NCI-H187 treated with DMSO at 0.1 percent for 48 hours (cell line): ENCODE results near the gene DAB2IP.

Experiments
- DNase-seq: peaks from one replicate; lab custom pipeline; 2025; lab: John Stamatoyannopoulos, UW

The DAB2IP gene

DNA sequence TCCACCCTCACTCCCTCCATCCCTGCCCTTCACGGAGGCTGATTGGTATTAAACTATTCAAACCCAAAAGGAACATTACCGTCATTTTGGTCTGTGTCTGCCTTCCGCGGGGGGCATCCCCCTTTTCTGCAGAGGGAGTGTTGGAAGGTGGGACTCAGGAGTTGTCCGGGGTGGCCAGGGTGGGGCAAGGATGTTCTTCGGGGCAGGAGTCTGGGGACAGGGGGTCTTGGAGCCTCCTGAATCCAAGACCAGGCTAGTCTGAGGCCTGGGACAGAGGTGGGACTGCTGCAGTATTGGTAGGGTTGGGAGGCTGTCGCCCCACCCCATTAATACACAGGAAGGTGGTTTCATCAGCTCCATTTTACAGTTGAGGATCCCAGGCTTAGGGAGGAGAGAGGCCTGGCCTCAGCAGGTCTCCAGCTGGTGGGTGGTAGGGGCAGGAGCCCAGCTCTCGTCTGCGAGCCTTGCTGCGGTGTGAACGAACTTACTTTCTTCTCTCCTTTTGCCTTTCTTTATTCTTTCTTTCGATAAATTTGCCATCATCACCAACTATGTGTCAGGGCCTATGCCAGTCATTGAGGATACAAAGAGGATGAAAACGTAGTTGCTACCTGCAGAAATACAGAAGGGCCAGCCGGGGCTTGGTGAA lies 33.8 kb downstream of the DAB2IP start:
- no peak for DNase-seq

DNA sequence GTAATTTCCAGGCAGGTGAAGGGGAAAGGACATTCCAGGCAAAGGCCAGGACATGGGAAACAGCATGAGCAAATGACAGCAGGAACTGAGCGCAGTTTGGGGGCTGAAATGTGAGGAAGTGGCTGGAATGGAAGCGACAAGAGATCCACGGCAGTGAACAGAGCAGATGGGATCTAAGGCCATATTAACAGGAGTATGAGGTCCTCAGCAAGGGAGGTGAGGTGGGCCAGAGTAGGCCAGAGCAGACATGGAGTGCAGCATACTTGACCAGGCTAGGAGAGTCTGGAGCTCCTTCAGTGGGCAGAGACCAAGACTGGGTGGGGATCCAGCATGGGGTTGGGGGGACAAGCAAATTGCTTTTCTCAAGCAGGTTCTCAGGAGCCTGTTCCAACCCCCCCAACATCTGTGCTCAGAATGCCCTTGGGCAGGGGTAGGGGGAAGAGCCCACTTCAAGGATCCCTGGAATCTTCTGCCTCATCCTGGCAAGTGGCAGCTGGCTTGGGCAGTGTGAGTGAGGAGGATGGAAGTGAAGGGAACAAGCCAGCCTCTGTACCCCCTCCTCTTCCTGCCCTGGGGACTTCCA lies 34.5 kb downstream of the DAB2IP start:
- no peak for DNase-seq

DNA sequence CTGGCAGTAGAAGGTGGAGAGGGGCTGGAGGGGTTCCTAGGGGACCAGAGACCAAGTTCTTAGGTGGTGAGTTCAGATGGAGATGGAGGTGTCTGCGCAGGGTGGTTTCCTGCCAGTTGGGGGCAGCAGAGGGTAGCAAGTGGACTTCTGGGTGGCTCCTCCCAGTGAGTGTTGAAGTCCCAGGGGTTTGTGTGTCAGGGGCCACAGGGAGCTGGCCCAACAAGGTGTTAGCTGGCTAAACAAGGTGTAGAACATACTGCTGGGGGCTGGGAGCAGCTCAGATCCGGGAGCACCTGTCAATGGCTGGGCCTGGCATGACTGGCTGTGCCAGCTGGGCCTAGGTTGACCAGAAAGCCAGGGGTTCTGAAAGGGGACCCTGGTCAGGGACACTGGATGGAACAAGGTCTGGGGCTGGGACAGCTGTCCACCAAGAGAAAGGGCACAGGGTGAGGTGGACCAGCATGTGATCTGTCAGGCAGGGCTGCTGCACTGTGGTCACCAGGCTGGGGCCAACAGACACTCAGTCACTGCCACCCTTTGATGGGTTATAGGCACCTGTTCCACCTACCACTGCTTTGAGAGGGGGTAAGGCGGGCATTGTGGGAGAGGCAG lies 35.6 kb downstream of the DAB2IP start:
- DNase-seq: no peak

DNA sequence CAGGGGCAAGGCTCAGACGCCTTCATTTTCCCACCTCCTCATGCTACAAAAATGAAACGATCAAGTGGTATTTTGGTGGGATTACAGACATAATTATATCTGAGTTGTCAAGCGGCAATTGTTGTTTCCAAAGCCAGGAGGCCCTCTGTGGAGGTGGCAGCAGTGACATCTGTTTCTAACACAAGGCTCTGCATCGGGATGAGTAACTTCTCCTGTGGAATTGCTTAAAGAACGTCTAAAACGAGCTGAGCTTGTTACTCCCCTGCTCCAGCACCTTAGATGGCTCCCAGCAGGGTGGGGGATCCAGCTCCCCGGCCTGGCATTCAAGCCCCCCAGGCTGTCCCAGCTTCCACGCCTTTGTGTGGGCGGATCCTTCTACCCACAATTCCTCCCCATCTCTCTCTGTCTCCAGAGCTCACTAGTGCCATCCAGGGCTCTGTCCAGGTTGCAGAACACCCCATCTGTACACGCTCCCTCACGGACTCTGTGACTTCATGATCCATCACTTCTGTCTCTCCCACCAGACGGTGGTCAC lies 36.8 kb downstream of the DAB2IP start:
- no peak for DNase-seq

DNA sequence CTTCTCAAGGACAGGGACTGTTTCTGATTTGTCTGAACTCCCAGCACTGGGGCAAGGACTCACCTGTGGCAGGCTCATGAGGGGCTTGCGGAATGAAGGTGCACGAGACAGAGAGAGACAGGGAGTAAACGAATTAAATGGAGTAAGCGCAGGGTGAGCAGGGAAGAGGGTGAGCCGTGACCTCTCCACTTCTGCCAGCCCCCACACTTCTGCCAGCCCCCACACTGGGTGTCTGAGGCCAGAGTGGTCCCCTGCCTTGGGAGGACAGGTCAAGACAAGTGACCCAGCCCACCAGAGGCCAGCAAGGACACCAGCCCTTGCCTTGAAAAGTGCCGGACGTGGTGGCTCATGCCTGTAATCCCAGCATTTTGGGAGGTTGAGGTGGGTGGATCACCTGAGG lies 37.2 kb downstream of the DAB2IP start:
- DNase-seq: no peak

DNA sequence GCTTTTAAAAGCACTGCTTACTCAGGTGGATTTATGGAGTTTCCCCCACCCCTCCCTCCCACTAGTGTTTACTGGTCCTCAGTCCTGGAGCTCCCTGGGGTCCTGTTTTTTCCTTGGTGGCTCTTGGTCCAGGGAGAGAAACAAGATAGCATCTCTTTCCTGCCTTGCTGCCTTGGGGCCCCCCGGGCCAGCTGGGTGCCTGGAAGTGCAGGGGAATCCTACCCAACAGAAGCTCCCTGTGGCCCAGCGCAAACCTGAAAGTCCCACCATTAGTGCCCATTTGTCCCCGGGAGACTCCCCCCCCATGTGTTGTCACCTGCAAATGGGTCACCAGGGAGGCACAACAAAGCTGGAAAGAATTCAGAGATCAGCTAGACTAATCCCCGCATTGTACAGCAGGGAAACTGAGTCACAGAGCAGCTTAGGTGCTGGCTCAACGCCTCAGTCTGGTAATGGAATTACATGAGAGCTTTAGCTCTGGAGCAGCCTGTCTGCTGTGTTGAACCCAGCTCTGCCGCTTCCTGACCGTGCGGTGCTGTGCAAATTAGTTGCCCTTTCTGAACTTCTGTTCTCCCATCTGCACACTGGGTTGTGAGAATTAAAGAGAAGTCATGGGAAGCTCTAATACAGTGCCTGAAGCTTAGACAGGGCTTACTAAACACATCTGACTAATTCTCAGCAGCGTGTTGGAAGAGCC lies 38.2 kb downstream of the DAB2IP start:
- no peak for DNase-seq

DNA sequence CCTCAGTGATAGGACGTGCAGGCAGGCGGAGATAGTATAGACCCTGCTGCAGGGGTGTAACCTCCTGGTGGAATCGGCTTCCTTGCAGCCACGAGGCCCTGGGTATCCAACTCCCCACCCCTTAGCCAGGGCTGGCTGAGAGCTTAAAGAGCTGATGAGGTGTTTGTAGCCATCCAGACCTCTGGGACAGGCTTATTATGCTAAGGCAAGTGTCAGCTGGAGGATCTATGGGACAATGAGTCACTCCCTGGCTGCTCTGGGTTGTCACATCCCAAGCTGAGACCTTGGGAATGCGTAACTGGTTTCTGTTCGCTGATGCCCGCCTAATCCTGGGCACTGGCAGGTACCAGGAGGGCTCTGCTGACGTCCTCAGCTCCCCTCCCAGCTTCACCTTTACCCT lies 38.9 kb downstream of the DAB2IP start:
- no peak for DNase-seq

DNA sequence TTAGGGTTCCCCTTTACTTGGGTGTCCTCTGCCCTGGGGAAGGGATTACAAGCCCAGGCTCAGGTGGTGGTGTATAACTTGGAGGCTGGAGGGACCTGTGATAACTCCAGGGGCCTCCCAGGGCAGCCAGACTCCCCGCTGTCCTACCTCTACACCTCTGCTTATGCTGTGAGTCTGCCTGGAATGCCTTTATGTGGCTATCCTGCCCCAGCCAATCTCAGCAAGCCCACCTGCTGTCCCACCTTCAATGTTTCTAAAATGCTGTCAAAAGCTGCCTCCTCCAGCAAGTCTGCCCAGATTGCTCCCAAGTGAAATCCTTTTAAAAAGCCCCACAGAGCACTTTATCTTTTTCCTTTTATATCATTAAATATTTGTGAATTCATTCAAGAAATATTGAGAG lies 39.3 kb downstream of the DAB2IP start:
- DNase-seq: no peak

DNA sequence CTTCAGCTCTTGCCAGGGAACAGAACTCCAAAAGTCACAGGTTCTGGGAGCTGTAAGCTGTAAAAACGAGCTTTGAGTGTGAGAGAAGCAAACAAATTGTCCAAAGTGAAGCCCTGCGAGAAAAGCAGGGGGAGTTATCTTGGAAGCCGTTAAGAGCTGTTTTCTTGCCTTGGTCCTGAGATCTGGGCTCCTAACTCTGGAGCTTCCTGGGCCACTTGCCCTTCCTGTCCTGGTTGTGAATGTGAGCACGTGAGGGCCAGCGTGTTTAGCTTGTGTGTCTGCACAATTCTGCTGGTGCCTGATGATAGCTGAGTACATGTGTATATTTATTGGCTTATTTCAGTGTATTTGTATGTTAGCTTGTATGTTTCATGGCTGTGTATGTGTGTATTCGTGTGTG lies 40.5 kb downstream of the DAB2IP start:
- DNase-seq: no peak

DNA sequence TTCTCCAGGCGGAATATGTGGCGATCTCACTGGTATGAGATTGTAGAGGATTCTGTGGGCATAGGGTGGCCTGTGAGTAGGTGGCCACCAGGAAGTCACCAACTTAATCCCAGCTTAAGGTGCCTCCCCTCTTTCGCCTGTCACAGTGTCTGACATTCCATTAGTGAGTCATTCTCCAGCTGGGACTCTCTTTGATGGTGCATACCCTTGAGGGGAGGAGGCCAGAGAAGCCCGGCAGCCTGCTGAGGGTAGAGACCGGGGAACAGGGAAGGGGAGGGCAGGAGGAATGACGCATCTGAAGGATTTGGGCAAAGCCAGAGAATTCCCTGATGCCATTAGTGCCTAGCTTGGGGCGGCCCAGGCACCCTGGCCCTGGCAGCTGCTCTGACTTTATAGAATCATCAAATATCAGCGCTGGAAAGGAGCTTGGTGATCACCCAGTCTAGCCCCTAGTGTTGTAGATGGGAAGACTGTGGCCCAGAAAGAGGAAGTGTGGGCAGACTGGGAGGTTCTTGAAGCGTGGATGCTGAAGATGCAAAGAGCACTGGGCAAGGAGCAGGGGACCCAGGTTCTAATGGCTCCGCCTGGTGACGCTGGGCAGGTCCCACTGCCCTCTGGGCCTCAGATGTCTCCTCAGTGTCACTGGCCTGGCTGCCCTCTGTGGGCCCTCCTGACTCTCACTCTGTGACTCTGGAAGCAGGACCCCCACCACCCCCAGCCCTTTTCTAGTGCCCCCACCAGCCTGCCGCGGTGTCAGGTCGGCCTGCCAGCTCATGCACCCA lies 41.4 kb downstream of the DAB2IP start:
- DNase-seq: no peak

DNA sequence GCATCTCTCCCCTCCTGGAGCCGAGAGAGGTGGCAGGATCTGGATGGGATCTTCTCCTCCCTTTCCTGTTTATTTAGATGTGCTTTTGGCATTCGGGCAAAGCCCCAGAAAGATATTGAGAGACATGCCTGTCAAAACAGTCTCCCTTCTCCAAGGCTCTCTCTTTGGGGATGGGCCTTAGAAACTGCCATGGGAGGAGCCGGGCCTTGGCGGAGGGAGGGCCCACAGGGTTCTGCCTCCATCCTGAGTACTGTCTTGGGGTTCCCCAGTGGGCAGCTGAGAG lies 41.9 kb downstream of the DAB2IP start:
- no peak for DNase-seq

DNA sequence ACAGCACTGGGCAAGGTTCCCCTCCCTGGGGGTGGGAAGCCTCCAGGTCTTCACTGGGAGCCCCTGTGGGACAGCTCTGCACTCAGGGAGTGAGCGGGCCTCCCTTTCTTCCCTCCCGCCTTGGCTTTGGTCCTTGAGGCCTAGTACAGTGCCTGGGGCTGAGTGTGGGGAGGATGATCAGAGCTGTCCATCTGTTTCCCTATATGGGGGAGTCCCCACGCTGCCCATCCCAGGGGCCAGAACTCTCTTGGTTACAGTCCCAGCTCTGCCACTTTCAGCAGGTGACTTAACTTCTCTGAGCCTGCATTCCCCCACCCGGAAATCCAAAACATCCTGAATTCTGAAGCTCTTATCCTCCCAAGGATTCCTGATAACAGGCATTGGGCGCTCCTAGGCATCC lies 42.6 kb downstream of the DAB2IP start:
- DNase-seq: no peak

DNA sequence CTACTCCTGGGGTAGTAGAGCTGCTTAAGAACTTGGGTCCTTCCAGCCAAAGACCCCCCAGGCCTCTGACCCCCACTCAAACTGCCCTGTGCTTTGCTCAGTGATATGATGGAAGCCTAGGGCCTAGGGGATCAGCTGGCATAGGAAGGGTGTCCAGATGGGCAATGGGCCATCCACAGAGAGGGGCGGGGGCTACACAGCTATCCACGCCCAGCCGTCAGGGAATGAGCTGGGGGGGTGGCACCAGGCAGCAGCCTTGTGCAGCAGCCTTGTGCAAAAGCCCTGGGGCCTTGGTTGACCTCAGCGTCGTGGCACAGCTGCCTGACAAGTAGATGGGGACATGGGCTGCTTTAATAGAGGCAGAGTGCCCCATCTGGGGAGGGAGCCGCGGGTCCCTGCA lies 43.2 kb downstream of the DAB2IP start:
- no peak for DNase-seq

DNA sequence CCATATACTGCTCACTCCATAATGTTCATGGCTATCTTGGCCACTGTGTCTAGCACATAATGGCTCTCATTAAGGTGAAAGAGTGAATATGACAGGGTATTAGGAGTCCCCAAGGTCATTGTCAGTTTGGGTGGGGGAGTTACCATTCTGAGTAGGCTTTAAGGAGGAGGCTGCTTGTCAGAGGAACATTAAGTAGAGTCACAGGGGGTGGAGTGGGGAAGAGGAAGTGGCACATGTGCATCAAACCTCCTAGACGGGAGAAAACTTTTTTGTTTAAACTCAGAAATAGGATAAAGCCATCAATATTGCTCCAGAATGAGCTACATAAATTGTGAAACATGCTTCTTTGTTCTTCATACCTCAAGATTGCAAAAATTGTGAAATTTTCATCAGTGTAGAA lies 45.5 kb downstream of the DAB2IP start:
- DNase-seq: no peak

DNA sequence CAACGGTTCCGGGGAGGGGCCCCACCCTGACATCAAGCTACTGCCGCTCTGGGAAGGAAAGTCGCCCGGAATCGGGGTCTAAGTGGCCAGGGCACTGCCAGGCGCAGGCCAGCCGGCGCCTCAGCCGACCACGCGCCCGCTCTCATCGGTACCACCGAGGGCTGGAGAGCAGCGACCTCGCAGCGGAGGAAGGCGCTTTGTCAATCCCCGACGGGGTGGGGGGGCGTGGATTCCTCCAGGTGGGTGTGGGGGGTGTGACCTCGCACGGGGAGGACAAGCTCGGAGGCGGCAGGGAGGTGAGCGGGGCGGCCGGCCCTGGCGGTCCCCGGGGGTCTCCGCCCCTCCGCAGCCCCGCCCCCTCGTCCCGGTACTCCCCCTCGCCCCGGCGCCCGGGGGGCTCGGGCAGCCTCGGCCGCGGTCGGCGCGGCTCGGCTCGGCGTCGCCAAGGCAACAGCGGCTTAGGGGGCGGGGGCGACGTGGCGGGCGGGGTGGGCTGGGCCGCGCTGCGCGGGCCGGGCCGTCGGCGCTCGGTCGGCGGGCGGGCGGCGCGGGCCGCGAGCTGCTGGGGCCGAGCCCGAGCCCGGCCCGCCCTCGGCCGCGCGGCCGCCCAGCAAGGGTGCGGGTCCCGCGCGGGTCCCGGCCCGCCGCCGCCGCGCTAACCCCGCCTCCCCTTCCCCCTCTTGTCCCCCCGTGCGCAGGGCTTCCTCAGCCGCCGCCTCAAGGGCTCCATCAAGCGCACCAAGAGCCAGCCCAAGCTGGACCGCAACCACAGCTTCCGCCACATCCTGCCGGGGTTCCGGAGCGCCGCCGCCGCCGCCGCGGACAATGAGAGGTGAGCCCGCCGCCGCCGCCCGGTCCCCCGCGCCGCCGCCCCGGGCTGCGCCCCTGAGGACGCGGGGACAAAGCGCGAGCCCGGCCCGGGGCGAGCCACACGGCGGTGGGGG lies 47.5 kb downstream of the DAB2IP start:
- no peak for DNase-seq

DNA sequence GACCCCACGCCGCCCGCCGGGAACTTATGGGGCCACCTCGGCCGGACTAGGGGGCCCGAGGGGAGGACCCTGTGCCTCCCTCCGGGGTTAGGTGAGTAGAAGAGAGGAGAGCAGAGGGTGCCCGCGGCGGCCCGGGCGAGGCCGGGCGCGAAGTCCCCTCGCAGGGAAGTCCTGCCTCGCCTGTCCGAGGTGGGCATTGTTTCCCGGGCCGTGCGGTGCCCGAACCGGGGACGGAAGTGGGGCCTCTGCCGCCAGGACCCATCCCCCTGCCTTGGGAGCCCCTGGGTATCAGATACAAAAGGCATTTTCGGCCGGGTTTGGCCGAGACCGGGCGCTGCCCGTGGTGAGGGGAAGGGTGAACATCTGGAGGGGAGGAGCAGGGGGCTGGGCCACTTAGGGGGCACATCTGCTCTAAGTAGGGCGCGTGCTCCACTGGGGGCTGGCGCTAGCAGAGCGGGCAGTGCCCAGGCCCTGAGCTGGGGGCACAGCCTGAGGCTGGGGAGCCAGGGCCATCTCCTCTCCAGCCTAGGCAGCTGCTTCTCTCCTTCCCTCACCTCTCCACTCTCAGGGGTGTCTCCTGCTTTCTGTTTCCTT lies 48.2 kb downstream of the DAB2IP start:
- no peak for DNase-seq

DNA sequence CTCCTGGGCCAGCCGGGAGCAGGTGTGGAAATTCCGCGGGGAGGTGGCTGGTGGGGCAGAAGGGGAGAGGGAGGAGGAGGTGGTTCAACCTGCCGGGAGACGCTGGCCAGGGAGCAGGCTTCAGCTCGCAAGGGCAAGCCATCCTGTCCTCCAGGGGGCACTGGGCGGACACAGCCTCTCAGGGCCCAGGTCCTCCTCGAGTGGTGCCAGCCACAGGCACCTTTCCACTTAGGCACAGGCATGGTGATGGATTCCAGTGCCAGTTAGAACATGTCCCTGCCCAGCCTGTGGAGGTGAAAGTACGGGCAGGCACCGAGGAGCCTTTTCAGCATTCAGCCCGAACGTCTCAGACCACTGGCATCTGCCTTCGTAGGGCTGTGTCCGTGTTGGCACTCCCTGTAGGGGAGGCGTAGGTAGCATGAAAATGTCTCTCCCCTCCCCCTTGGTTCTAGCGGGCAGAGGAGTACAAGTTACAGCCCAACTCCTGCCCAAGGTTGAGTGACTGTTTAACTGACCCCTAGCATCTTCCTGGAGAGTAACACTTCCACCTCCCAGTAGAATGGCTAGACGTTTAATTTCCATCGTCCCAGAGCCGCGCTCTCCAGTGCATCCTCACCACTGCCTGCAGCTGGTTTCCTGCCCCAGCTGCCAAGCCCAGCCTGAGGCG lies 48.9 kb downstream of the DAB2IP start:
- DNase-seq: no peak

DNA sequence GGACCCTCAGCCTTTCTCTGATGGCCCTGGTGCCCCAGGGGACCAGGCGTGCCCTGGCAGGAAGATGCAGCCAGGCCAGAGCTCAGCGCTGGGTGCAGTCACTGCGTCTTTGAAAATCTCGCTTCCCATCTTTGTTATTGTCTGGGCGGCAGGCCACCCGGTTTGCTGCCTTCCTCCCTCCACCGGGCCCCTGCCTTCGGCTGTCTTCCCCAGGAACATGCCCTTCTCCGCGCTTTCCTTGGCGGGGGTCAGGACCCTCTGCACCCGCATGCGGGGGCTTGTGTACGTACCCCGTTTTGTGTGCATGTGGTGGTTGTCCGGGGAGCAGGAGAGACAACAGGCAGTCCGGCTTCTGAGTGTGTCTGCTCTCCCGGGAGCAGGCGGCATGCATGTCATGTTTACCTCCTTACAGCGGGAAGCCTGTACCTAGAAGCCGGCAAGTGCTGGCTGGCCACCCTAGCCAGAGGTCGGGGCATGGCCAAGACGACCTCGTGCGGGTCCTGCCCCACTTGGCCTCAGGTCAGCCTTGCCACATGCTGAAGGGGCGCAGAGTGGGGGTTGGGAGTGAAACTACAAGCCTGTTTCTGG lies 49.5 kb downstream of the DAB2IP start:
- DNase-seq: no peak

DNA sequence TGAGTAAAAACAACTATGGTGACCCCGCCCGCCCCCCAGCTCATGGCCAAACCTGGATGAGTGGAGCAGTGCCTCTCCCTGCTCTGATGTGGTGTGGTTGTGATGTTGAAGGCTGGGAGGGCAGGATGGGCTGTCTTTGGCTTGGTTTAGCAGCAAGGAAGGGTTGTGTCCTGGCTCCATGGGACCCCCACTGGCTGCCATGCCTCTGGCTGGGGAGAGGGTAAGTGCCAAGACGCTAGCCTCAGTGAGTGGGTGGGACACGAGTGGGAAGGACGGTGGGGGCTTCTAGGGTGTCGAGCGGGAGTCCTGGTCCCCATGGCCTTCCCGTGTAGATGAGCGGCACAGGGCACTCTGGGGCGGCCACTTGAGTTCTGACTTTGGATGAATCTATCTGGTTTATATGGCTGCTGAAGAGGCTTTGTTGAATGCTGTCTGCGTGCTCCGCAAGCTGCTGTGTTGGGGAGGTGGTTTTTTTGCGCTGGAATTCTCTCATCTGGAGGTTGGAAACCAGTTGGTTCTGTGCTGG lies 50.4 kb downstream of the DAB2IP start:
- no peak for DNase-seq
